AG04450 (cell line): Measurements from ENCODE around the gene ST3GAL3. TPM values are rescaled to one million over a fixed set of nuclear protein-coding genes. Genes with fewer than 3 reads are reported as not detected.

Experiments used
- CTCF ChIA-PET: fragments of 300-600, 350-600 bp; formaldehyde crosslinking; extraction: SDS; loops from one replicate; lab custom pipeline; 2022; ENCODE audit warnings: antibody characterized with exemption, inconsistent platforms; lab: Charles Lee
- POLR2A ChIA-PET: fragments of 350-600 bp; formaldehyde crosslinking; extraction: SDS; loops from one replicate; lab custom pipeline; 2021; ENCODE audit warnings: antibody characterized with exemption, inconsistent platforms; lab: Yijun Ruan, JAX
- DNase-seq: peaks from one replicate; pipeline ENCODE4 v3.0.0-alpha.2; 2011; ENCODE audit warnings: low read depth, low spot score
- H3K27ac ChIP-seq: one replicate; pipeline ENCODE4 v1.5.1; 2012; ENCODE audit warnings: low read depth, low read length, control low read depth
- H3K27me3 ChIP-seq: one replicate; pipeline ENCODE4 v1.6.0; 2012; ENCODE audit warnings: low read length; ENCODE audit not compliant: control insufficient read depth, insufficient read depth
- H3K4me3 ChIP-seq: 2 replicates; pipeline ENCODE4 v1.5.1; 2011; ENCODE audit warnings: mild to moderate bottlenecking, low read depth, low read length, control low read depth
- H3K9me3 ChIP-seq: 2 replicates; pipeline ENCODE4 v1.5.1; 2012; ENCODE audit warnings: low read length; ENCODE audit not compliant: control insufficient read depth, insufficient read depth
- polyA plus RNA-seq: library from polyadenylated mRNA; depleted of rRNA; stranded (reverse); fragments of >200 nt; gene quantifications from 2 replicates; pipeline ENCODE4 v1.2.3, GENCODE V29; 2011
- TF ChIP-seq, protein P1 (sequence below): IDR thresholded peaks from 2 replicates; pipeline ENCODE4 v1.5.1; 2011; ENCODE audit warnings: low read depth, low read length, control low read depth, inconsistent platforms

Gene ST3GAL3
- polyA plus RNA-seq, 1 experiment: 11.5 TPM

DNA sequence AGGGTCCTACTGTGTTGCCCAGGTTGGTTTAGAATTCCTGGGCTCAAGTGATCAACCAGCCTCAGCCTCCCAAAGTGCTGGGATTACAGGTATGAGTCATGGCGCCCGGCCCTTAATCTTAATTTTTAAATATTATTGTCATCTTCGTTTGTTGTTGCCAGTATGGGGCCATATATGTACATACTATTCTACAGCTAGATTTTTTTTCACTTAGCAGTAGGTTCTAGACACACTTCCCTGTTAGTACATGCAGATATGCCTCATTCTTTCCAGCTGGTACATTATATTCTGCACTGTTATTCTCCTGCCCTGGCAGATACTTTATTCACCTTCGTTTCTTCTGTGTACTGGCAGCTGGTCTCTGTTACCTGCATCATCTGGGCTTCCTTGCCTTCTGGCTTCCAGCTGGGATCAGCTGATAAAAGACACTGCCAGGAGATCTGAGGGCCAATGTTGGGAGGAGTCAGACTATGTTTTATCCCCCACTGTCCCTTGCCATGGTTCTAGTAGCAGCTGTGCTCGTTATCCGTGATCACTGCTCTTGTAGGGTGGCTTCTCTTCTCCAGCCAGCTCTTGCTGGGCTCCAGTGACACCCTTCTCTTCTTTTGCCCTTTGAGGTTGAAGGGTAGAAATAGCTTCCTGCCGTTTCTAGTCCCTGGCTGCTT lies 24.7 kb downstream of the ST3GAL3 start:
- H3K27me3 ChIP-seq: no peaks in the 10 kb centered on the region
- H3K9me3 ChIP-seq: no peaks in the 10 kb centered on the region
- TF ChIP-seq, protein P1, sequence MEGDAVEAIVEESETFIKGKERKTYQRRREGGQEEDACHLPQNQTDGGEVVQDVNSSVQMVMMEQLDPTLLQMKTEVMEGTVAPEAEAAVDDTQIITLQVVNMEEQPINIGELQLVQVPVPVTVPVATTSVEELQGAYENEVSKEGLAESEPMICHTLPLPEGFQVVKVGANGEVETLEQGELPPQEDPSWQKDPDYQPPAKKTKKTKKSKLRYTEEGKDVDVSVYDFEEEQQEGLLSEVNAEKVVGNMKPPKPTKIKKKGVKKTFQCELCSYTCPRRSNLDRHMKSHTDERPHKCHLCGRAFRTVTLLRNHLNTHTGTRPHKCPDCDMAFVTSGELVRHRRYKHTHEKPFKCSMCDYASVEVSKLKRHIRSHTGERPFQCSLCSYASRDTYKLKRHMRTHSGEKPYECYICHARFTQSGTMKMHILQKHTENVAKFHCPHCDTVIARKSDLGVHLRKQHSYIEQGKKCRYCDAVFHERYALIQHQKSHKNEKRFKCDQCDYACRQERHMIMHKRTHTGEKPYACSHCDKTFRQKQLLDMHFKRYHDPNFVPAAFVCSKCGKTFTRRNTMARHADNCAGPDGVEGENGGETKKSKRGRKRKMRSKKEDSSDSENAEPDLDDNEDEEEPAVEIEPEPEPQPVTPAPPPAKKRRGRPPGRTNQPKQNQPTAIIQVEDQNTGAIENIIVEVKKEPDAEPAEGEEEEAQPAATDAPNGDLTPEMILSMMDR: no peak
- H3K27ac ChIP-seq: no peak overlapping the region
- ChIA-PET CTCF (no interaction called here), POLR2A (no interaction called here)
- no peak overlapping the region for H3K4me3 ChIP-seq
- DNase-seq: no peak

DNA sequence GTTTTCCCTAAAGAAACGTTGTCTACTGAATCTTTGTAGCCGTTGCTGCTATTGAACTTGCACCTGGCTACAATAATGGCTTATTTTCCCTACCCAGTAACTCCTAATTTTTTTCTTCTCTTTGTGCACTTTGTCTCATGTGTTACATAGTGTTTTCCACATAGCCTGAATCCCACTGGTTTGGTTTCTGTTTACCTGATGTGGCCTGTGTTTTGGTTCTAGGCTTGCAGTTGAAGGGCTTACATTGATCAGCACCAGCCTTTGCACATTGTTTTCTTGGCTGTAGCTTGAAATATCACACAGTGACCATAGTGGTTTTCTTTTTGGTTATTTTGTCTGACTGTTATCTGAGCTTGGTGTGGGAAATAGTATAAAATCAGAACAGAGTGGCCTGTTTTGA lies 29.5 kb downstream of the ST3GAL3 start:
- TF ChIP-seq, protein P1: no peak
- no peak for DNase-seq
- ChIA-PET POLR2A (no interaction called here), CTCF (interaction anchor here (0.6 to 1.0 kb wide), 2 partner anchors 26 to 138 kb away, joined by 3 to 4 read pairs; no protein-coding TSS in a partner anchor)
- no peak overlapping the region for H3K27ac ChIP-seq
- no peaks in the 10 kb centered on the region for H3K27me3 ChIP-seq
- no peak overlapping the region for H3K4me3 ChIP-seq
- H3K9me3 ChIP-seq: no peaks in the 10 kb centered on the region

DNA sequence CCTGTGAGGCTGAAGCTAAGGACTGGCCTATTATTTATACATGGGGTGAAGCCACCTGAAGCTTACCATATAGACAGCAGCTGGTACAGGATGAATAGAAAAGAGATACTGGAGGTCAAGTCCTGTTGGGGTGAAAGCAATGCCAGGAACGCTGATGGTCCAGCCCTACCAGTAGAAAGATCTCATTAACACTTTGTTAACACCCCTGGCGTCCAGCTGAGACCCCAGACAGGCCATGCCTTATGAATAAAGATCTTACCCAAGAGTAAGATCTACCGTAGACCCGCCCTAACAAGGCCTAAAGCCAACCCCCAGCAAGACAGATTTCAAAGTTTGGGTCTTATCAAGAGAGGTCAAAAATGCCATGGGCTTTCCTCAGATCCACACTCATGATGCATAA lies 34.7 kb downstream of the ST3GAL3 start:
- Histone ChIP-seq H3K27me3 (no peaks in the 10 kb centered on the region), H3K4me3 (no peak overlapping the region), H3K27ac (no peak overlapping the region), H3K9me3 (no peaks in the 10 kb centered on the region)
- TF ChIP-seq, protein P1: no peak
- POLR2A ChIA-PET: no interaction called here
- CTCF ChIA-PET: interaction anchor here (0.9 to 1.3 kb wide), 2 partner anchors 21 to 193 kb away, joined by 4 to 5 read pairs; no protein-coding TSS in a partner anchor
- no peak for DNase-seq

DNA sequence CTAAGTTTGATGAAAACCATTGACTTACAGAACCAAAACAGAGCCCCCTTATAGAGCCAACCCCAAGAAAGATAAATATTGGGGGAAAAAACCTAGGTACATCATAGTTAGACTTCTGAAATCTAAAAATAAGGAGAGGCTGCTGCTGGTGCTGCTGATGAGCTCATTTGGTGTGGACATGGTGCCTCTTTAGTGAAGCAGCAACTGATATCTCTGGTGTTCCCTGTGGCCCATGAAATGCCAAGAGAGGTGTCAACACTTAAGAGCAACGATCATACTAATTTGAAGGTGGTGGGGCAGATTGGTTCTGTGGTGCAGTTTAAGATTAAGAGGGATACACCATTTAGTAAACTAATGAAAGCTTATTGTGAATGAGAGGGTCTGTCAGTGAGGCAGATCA lies 35.9 kb downstream of the ST3GAL3 start:
- Histone ChIP-seq H3K27ac (no peak overlapping the region), H3K27me3 (no peaks in the 10 kb centered on the region), H3K4me3 (no peak overlapping the region), H3K9me3 (no peaks in the 10 kb centered on the region)
- CTCF ChIA-PET: interaction anchor here (1.0 kb wide), 1 partner anchor 192 kb away, joined by 3 read pairs; no protein-coding TSS in a partner anchor
- no peak for DNase-seq
- TF ChIP-seq, protein P1: no peak
- POLR2A ChIA-PET: interaction anchor here (0.7 kb wide), 1 partner anchor 80 kb away, joined by 3 read pairs; no protein-coding TSS in a partner anchor

DNA sequence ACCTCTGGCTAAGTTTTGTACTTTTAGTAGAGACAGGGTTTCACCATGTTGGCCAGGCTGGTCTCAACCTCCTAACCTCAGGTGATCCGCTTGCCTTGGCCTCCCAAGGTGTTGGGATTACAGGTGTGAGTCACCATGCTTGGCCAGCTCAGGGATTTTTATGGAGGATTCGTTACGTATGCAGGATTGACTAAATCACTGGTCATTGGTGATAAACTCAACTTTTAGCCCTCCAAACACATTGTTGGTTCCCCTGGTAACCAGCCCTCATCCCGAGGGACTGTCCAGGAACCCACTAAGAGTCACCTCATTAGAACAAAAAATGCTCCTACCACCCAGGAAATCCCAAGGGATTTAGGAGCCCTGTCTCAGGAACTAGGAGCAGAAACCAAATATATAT lies 40.4 kb downstream of the ST3GAL3 start:
- TF ChIP-seq, protein P1: no peak
- Histone ChIP-seq H3K9me3 (no peaks in the 10 kb centered on the region), H3K27ac (no peak overlapping the region), H3K4me3 (no peak overlapping the region), H3K27me3 (no peaks in the 10 kb centered on the region)
- no peak for DNase-seq
- CTCF ChIA-PET: interaction anchor here (1.0 kb wide), 1 partner anchor 187 kb away, joined by 3 read pairs; no protein-coding TSS in a partner anchor
- POLR2A ChIA-PET: interaction anchor here (0.6 kb wide), 1 partner anchor 310 kb away, joined by 4 read pairs; no protein-coding TSS in a partner anchor
